HG02798 (cell line): ENCODE measurements around the gene RNF125.

Experiments used
- ATAC-seq: cut with Tn5 transposase; IDR thresholded peaks from one replicate; pipeline ENCODE4 v1.9.1; 2021; ENCODE audit warnings: mild to moderate bottlenecking; ENCODE audit not compliant: unreplicated experiment, poor library complexity

RNF125 gene

DNA sequence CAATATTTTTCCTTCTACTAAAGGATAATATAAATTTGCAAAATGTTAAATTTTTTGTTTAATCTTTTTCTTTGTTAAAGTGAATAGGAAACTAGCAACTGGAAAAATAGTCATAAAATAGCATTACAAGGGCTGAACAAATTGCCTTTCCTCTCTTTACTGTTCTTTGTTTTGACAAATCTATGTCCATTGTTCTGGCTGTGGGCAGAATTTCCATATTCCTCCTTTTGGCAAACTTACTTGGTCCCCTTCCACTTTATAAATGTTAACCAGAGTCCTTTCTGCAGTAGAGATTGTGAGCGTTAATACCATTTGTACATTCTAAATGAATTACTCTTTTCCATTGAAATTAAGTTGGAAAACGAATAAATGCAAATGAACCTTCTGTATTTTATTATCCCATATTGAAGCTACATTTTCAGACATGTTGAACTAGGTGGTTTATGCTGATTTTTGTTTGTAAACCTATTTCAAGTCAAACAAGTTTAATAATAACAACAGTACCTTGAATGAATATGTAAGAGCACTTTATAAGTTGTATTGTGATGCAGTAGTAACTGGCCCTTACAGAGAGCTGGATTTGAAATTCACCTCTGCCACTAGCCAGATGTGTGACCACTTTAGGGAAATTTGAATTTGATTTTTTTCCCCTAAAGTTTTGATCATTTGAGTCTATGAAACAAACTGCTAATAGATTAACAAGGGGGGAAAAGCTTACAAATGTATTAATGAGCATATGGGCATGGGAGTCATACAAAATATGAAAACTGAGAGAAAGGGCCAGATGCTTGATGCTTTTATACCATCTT lies 3.3 kb downstream of the RNF125 start:
- no peak for ATAC-seq

DNA sequence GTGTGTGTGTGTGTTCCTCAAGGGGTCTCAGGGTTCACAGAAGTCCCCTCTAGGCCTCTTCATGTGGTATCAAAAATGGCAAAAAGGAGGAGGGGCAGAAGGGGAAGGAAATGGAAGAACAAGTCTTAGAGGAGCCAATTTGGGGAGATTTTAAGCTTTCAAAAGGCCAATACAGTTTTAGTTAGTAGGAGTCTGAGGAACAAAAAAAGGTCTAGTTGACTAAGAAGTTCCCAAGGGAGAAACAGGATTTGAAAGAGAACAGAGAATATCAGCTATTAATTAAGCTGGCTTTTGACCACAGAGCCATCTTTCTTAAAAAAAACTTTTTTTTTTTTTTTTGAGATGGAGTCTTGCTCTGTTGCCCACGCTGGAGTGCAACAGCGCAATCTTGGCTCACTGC lies 7.1 kb downstream of the RNF125 start:
- ATAC-seq, result no peak

DNA sequence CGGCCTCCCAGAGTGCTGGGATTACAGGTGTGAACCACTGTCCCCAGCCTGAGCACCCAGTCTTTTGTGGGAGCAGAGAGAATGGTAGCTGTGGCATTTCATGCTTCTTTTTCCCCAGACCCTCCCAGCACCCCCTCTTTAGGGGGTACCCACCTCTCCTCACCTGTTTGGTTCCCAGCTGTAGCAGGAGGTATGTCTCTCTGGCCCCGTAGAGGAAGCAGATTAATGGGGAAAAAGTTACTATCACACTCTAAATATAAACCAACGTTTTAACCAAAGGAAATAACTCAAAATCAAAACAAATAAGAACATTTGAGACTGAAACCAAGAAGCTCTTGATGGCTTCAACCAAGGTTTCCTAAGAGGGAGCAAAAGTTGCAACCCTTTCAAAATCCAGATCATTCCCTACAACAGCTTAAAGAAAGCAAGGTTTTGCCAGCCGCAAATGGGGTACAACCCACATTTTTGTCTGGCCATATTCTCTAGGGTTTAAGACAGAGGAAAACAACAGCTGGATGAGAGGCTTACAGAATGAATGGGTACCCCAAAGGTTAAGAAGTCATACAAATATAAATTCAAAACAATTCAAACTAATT lies 8.0 kb downstream of the RNF125 start:
- no peak for ATAC-seq

DNA sequence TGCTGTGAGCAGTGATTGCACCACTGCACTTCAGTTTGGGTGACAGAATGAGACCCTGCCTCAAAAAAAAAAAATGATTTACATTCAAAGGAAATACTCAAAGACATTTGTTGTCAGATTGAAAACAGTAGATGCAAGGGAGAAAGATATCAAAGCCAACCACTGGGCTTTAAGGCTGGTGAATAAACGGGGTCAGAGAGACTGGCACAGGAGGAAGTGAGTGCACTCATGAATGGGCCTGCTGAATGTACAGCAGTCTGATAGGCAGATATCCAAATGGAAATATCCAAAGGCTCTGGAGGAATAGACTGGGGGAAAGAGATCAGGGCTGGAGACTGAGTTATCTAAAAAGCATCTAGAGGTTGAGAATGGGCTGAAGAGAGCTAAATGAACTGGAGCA lies 10.9 kb downstream of the RNF125 start:
- no peak for ATAC-seq

DNA sequence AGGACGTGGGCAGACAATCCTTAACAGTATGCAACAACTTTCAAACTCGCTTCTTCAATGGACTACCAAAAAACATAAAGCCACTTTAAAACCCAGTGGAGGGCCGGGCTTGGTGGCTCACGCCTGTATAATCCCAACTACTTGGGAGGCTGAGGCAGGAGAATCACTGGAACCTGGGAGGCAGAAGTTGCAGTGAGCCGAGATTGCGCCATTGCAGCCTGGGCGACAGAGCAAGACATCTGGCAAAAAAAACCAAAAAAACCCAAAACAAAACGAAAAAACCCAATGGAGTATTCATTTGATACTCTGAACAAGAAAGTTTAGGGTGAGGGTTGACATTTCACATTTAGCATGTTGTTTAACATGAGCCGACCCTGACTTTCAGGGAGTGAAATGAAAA lies 14.0 kb downstream of the RNF125 start:
- no peak for ATAC-seq

DNA sequence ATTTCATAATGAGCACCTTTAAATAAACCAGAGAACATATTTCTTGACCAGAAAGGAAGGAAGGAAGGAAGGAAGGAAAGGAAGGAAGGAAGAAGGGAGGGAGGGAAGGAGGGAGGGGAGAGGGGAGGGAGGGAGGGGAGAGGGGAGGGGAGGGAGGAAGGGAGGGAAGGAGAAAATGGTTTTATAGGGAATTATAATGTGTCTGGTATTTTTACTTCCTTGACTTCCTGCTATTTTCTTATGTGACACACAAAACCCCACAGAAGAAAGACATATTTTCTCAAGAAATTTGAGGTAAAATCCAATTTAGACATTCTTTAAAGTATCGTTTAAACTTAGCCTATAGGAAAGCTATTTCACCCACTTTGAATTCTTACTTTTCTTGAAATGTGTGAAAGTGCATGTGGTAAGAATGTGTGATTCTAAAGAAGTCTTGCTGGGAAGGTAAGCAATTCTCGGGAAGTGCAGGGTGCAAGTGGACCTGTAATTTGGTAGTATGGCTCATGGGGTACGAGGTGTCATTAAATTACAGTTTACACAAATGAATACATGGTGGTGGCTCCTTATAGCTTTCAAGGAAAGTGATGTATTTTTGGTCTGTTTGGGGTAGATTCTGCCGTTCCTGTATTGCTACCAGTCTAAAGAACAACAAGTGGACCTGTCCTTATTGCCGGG lies 18.0 kb downstream of the RNF125 start:
- no peak for ATAC-seq

DNA sequence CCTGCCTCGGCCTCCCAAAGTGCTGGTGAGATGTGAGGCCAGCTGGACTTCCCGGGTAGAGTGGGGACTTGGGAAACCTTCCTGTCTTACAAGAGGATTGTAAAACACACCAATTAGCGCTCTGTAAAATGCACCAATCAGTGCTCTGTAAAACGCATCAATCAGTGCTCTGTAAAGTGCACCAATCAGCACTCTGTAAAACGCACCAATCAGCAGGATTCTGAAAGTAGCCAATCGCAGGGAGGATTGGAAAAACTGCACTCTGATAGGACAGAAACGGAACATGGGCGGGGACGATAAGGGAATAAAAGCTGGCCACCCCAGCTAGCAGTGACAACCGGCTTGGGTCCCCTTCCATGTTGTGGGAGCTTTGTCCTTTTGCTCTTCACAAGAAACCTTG lies 19.0 kb downstream of the RNF125 start:
- ATAC-seq, result no peak

DNA sequence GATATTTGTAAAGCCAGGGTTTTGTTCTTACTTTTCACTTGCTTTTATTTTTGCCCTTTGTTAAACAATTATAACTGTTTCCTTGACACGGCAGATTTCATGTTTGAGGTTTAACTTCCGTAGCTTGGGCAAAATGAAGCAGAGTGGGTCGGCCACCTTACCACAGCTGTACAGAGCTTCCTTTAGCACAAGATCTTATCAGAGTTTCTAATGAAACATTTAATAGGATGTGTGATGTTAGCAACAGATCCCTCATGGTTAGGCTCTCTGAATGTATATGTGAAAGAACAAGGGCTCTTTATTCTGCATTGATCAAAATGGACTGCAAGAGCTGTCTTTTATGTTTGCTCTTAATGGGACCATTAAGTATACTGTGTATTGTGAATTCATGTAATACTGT lies 22.3 kb downstream of the RNF125 start:
- no peak for ATAC-seq

DNA sequence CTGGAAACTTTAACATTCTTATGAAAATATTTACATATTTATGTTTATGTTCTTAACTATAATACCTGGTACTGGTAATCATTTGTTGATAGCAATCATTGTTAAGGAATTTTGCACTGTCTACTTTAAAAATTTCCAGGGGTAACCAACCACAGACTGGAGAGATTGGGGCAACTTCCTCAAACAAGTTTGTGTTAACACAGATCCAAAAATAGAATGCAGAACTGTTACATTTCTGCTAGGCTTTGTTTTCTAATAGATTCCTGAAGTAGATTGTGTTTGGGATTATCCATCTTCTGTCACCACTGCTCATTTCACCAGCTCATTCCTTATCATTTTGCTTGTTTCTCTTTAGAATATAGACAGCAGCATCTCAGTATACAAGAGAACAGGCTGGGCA lies 23.7 kb downstream of the RNF125 start:
- ATAC-seq, result no peak

DNA sequence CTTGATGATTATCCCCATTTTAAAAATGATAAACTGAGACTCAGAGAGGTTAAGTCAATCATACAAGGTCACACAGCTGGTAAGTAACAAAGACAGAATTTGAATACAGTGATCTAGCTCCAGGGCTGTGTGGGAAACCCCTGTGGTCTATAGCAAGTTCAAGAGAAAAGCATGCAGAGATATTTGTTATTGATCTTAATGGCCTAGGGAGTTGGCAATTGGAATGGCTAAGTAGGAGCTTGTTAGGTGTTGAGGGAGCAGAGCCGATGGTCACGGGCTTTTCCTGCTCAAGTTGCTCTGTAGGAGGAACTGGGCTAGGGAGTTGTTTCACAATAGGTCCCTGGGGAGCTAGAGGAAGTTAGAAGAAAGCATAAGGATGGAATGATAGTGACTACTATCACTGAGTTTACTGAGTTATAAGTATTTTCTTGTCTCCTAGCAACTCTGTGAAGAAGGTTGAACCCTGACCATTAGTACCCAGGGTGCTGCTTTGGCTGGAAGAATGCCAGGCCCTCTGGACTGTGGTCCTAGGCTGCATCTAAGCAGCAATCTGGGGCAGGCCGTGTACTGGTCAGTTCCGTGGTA lies 30.0 kb downstream of the RNF125 start:
- peak; percentile 69 for ATAC-seq

DNA sequence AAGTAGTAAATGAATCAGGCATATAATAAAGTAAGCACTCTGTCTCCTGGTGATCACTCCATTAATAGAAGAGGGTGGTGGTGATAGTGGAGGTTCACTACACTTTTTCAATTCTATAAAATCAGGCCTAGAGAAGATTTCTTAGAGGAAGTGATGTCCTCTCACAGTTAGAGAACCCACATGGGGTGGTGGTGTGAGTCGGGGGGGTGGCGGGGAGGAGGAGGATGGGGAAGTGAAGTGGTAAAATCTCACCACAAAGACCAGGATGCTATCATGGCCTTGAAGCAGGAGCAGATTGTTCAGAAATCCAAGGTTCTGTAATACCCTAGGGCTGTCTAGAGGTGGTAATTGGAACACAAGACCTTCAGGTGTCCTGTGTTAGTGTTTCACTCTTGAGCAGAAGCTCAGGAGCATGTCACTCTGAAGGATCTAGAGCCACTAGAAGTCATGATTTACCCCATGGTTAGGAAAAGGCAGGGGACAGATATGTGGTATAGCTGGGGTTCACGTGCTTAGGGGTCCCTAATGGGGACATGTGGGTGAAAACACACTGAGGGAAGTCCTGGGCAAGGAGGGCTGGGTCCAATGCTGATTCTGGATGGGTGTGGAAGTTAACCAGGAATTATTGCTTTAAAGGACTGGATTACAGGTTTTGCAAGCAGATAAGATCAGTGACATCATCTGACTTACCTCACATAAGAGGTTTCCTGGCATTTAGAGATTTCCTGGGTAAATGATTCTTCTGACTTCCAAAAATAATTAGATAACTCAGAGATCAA lies 31.0 kb downstream of the RNF125 start:
- ATAC-seq, result no peak

DNA sequence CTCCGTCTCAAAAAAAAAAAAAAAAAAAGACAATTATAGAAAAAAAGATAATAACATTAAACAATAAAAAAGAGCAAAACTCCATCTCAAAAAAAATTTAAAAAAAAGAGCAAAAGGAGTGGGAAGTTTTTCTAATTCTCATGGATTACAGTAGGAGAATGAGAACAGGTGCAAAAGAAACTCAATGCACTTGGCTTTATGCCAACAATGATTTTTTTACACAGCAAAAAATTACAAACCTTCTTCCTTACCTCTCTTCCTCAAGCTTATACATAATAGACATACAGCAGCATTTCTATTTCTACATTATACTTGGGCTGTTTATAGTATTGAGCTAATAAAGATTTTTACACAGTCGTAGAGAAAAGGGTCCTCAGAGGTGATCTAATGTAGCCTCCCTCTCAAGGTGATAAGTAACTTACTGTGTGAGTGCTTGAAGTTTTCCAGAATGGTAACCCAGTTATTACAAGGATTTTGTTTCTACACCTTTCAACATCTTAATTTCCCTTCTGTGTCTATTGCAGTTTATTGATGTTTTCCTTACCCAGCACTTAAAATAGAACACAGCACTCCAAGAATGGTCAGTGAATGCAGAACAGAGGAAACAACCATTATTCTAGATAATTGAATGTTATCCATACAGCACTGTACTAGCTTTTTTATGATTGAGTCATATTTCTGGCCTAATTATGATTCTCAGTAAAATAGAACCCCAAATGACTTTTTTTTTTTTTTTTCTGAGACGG lies 38.2 kb downstream of the RNF125 start:
- ATAC-seq, result no peak

DNA sequence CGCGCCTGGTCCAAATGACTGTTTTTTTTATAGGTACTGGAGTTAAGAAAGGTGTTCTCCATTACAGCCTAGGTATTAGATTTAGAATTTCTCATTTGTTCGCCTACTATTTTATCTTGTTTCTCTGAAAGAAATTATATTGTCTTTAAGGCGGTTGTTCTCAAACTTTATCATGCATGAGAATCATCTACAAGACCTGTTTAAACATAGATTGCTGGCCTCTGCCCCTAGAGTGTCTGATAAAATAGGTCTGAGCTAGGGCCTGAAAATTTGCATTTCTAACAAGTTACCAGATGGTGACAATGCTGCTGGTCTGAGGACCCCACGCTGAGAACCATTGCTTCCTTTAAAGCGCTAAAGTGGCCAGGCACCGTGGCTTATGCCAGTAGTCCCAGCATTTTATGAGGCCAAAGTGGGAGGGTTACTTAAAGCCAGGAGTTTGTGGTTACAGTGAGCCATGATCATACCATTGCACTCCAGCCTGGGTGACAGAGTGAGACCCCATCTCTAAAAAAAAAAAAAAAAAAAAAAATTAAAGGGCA lies 39.1 kb downstream of the RNF125 start:
- ATAC-seq, result no peak

DNA sequence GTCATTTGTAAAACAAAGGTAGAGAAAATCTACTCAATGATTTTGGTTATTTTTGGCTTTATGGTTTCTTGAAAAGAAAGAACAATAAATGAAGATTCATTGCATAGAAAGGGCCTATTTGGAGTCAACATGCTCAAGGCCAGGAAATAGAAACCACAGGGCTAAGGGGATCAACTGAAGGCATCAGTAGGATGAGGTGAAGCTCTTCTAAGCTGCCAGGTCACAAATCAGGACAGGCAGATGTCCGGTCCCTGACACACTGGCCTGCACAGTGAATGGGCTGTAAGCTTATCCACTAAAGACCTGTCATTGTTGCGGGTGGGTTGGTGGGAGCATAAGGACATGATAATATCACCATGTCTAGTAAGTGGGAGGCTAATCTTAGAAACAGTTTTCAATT lies 41.4 kb downstream of the RNF125 start:
- ATAC-seq, result no peak

DNA sequence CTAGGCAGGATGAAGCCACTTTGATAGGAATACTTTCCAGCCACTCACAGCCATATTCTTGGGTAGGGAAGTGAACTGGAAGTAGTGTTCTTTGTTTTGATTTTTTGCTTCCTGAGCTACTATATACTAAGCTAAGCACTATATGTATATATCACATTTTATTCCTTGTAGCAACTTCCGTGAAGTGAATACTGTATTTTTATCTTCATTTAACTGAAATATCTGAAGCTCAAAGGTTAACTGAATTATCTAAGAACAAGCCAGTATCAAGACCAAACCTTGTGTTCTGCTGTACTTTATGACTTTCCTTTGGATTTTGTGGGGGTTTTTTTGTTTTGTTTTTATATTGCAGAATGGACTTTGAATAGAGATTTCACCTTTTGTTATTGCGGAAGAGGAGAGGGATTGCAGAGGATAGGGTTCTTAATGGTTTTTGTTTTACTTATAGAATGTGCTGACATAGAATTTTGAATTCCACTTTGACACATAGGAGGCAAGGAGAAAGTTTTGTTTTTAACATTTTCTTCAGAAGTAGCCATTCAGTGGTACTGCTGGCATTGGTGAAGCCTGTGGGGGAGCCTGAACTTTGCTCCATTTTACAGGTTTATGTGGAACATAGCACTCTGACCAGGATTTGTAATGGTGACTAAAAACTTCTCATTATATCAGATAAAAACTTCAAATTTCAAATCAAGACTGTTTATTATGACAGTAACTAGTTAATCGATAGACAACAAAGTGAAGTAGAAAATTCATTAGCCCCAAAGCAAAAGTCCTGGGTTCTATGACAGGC lies 48.9 kb downstream of the RNF125 start:
- ATAC-seq, result no peak

DNA sequence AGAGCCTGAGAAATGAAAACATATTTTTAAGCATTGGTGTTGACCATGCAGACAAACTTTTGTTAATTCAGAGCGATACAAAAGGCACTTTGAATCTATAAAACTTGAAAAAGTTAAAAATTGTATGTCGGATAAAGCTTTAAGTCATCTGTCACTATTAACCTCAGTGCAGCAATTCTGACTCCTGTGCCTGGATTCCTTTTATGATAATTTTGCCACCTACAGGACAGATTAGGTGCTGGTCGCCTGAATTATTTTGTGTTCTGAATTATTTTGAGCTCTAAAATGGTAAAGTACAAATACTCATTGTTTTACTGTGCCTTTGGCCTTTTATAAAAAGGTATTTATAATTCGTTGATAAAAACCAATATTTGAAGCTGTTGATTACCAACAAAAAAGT lies 53.7 kb downstream of the RNF125 start:
- no peak for ATAC-seq

DNA sequence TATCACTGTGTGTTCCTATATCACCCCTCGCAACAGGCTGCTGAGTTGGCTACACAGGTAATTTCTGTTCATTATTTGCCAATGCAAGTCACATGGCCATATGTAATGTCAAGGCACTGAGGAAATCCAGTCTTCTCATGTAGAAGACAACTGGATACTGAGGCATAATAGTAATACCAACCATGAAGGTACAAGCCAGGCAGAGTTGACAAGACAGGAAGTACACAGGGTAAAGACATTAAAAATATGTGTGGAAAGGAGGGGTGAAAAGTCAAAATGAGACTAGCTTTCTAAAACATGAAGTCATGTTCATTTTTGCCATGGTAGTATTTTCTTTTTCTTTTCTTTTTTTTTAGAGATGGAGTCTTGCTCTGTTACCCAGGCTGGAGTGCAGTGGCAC lies 55.6 kb downstream of the RNF125 start:
- no peak for ATAC-seq

DNA sequence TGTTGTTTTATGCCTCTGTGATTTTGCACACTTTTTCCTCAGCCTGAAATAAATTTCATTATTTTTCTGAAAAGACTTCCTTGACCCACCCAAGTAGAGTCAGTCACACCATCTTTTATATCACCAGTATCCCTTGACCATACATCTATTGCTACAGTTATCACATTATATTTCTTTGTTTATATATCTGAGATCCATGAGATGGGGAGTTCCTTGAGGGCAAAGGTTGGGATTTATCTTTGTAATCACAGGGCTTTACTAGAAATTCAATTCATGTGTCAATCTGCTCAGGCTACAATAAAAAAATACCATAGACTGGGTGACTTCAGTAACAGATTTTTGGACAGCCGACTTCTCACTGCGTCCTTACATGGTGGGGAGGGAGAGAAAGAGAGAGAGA lies 60.2 kb downstream of the RNF125 start:
- ATAC-seq, result no peak

DNA sequence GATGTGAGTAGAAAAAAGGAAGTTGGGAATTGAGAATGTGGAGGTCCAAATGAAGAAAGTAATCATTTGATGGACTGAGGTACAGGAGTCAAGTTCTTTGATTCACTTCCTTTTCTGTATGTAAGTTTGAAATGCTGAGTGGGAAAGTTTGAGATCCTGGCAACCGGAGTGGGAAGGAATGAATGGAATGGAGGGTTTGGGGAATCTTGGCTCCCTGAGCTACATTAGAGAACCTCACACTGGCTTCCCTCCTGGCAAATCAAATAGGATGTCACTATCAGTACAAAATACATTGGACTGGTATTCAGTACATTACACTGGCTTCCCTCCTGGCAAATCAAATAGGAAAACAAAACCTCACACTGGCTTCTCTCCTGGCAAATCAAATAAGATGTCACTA lies 63.3 kb downstream of the RNF125 start:
- ATAC-seq, result no peak
